ENCODE results near the gene CDC14B. TPM values are rescaled to one million over a fixed set of nuclear protein-coding genes. Genes with fewer than 3 reads are reported as not detected.
A peak's percentile ranks its signal among the peaks of the same experiment; 100 is the strongest.
"Not testable (repeated sequence)": the region's sequence is repeated elsewhere in the genome, so short reads cannot be mapped to it uniquely, and the experiment has no call there.

Gene CDC14B
- polyA plus RNA-seq, 12 donors, result 13.4 to 22.7 (median 17.7) TPM; not detected in 1

DNA sequence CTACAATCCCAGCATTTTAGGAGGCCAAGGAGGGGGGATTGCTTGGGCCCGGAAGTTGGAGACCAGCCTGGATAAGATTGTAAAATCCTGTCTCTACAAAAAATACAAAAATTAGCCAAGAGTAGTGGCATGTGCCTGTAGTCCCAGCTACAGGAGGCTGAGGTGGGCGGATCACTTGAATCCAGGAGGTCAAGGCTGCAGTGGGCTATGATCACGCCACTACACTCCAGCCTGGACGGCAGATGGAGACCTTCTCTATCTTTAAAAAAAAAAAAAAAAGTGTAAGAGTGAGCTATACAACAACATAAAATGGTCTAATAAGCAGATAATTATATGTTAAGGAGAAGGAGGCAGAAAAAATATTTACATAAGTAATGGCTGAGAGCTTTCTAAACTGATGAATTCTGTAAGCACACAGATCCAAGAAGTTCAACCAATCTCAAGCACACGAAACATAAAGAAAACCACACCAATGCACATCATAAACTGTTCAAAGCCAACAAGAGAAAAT, 23.0 kb downstream of the CDC14B start:
- no peak for DNase-seq

DNA sequence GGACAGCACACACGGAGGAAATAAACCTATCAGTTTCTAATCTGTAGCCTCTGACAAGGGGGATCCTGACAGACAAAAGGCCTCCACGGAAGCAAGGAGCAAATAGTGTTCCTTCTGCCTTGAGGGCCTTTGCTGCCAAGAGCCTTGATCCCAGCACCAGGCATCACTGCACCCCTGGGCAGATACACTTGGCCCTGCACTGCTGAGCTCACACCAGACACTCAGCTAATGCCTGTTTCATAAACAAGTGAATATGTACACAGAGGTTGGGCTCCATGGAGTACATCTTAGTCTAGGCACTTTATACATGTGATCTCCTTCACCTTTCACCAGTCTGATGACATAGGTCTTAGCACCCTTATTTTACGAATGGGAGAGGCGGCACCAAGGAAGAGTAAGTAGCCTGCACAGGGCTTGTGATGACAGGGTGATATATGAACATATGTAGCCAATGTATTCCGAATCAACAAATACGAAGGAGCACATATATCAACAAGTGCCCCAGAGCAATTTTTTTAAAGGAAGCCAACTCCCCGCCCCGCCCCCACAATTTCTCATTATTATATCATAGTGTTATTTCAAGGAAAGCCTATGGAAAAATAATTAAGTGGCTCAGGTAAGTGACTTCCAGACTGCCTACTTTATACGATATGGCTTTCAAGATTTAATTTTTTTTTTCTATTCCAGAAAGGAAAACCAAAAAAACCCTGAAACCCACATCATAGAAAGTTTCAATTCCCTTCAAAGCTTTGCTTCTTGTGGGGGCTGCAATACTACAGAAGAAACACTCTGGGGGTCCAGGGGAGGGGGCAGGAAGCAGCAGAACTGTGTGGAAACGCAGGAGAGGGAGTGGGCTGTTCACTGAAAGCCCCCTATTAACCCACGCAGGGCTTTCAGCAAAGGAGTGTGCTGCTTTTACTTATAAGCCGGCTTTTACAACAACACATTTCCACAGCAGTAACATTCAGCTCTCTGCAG, 32.0 kb downstream of the CDC14B start:
- no peak for DNase-seq

DNA sequence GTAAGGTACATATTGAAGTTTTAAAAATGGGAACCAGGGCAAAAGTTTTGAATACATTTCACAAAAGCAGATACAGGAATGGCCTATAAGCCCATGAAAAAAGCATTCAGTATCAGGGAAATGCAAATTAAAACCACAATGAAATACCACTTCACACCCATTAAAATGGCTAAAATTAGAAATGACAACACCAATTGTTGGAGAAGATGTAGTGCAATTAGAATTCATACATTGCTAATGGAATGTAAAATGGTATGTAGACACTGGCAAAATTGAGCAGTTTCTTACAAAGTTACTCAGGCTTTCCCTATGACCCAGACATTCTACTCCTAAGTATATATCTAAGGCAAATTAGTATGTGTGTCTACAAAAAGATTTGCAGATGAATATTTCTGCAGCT, 34.2 kb downstream of the CDC14B start:
- DNase-seq, result no peak

DNA sequence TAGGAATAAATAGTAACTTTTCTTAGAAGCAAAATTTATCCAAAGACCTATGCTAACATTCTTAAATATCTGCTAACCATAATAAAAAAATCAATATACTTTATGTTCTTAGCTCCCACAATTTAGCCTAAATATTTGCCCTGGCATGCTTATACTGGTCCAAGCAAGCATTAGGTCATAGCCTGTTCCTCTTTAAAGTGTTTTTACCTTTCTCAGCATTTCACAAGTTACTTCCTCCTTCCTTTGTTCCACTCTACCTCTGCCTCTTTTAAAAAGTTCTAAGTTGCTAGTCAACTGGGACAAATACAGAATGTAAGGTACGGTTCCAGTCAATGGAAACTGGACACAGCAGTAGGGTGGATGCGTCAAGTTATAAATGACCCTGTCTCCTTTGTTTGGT, 37.4 kb downstream of the CDC14B start:
- not testable (repeated sequence) for DNase-seq

GRCh38 chr9:96581786-96582185, 37.9 kb downstream of the CDC14B start:
- no peak for DNase-seq

- no peak for DNase-seq
These were observed 38.3 kb downstream of the CDC14B start for GRCh38 chr9:96581301-96581700.

- no peak for DNase-seq
These were observed 44.7 kb downstream of the CDC14B start for GRCh38 chr9:96574931-96575351.

DNA sequence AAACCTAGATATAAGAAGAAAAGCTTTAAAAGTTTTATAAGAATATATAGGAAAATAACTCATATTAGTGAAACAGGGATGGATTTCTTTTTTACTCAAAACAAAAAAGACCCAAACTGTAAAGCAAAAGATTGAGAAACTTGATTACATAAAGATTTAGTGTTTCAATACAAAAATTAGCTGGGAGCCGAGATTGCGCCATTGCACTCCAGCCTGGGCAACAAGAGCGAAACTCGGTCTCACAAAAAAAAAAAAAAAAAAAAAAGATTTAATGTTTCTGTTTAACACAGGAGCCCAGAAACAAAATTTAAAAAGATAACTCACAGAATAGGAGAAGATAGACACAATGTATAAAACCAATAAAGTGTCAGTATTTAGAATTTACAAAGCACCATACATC, 45.2 kb downstream of the CDC14B start:
- no peak for DNase-seq

- DNase-seq, result no peak
These were observed 52.4 kb downstream of the CDC14B start for GRCh38 chr9:96567203-96567700.

DNA sequence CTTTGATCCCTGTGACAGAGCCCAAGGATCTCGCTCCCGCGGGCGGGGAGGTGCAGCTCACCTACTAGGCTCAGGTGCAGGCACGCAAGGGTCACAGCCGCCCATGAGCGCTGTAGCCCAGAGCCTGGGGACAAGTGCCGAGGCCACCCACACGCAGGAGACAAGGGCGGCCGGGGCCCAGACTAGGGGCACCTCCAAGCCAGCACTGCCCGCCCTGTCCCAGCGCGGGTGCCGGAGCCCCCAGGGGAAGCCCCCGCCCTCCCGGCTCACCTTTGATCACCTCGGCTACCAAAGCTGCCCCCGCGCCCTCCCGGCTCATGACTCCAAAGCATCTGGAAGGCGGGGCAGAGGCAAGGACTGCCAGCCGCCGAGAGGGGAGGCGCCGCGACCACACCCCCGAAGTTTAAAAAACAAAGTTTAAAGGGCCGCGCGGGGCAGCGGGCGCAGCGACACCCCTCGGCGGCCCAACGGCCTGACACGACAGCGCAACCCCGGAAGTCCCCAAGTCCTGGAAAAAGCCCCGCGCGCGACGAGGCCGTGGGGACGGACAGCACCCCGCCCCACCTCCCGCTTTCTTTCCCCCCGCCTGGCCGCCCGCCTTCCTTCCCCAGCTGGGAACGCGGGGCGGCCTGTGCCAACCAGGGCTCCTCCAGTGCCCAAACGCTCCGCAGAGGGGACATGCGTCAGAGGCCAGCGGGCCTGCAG, 53.0 kb downstream of the CDC14B start:
- peak; percentile 57 for DNase-seq

DNA sequence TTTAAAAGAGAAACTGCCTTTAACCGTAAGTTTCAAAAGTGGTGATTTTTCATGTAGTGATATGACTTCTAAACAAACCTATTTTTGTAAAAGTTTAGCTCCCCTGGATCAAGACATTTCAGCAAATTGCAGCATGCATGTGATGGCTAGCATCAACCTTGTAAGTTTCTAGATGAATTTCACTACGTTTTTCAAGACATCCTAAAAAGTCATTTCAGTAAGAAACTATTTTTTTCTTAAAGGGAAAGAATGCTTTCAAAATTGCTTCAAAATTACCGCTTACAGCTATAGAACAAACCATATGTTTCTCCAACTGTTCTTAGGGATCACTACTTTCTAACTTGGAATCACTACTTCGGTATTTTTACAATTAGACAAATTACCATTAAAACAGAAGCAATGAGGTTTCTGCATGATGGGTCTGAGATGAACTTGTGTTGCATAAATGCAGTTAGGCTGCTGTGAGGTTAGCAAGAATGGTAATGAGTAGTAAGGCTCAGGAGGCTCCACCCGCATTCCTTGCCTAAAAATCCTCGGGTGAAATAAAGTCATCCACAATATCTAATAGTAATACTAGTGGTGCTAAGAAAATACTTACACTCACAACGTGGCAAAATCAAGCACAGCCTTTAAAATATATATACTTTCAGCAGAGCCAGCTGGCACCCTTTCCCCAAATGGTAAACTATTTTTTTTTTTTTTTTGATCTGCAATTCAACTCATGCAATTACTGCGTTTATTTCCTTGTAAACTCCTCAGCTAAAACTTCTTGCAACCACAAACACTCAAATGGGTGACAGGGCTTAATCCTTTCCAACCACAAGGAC, 53.8 kb downstream of the CDC14B start:
- peak; percentile 31 for DNase-seq

DNA sequence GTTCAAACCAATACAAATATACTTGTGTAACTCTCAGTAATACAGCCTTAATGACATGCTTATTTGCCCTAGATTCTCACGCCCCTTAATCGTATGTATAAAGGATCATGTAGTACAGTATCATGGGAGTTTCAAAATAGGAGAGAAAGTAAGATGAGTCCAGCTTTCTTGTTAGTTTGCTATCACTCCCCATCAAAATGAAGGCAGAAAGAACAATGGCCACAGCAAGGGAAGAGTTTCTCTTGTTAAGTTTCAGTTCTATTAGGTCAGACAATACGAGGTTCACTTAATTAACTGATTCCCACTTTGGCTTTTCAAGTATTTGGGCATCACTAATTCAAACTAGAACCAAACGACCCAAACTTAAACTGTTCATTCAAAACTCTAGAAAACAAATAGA, 55.4 kb downstream of the CDC14B start:
- no peak for DNase-seq

DNA sequence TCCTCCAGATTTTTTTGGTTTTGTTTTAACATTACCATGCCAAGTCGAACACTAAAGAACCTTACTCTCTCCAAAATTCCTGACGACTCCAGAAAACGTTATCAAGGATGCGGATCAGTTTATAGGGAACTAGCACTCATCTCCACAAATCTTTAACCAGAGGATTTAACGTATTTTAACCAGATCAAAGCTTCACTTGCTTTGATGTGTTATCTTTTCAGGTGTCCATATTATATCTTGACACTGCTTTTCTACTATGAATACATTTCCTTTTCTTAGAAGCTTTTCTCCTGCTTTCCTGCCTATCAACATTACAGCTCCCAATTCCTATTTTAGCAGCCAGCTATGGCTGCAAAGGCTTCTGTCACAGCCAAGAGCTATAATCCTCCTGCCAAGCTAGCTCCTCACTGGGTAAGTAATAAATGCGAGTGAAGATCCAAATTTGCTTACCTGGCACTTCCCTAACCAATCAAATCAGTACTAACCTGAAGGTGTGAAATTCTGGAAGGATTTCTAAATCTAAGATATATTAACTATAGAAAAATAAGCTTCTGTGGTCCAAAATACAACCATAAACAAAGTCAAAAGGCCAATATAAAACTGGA, 60.2 kb downstream of the CDC14B start:
- DNase-seq, result no peak

- DNase-seq, result no peak
These were observed 61.7 kb downstream of the CDC14B start for GRCh38 chr9:96557921-96558320.

DNA sequence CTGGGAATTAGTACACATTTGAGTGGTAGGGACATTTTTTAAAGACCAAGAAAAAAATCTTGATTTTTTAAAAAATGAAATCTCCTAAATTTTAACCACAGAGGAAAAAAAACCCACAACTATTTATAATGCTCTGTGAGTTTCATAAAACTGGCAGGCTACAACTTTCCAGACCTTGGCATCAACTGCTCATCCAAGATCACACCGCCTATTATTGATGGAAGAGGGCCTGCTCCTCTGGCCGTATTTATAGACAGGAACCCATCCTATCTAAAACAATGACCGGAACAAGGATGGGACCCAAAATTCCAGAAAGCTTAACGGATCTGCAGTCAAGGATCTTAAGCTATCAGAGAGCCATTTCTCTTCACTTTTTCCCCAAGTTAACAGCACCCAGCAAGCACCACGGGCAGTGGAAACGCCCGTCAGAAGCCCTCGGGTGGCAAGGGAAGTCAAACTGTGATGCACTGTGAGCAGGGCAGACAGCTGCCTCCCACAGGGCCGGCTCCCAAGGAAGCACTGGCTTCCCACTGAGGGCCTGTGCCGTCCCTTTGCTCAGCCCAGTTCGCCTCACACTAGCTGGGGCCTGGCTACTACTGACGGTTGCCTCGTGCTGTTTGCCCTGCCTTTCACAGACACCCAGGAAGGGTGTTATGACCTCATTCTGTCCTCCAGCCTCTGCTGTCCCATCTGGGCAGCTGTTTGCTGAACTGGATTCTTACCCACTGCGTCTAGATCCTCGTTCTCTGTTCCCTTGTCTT, 62.8 kb downstream of the CDC14B start:
- DNase-seq, result no peak

- DNase-seq, result no peak
These were observed 63.9 kb downstream of the CDC14B start for GRCh38 chr9:96555567-96556386.

- no peak for DNase-seq
These were observed 64.7 kb downstream of the CDC14B start for GRCh38 chr9:96554801-96555566.

- no peak for DNase-seq
These were observed 65.3 kb downstream of the CDC14B start for GRCh38 chr9:96554326-96554725.

DNA sequence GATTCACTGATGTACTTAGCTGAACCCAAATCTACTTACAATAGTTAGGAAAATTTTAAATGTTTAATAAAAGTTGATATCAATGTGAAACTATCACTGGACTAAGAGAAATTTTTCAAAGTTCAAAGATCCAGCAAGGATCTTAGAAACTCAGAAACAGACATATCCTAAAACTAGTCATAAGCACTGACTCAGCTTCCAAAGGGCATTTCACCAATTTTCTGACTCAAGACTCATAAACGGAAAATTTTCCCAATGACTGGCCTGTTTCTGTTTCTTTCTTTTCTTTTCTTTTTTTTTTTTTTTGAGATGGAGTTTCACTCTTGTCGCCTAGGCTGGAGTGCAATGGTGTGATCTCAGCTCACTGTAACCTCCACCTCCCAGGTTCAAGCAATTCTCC, 66.6 kb downstream of the CDC14B start:
- no peak for DNase-seq

Measured in muscle of arm (tissue), 12 donors.